GM23338 (cell line): ENCODE results near the gene CRB2. TPM values are rescaled to one million over a fixed set of nuclear protein-coding genes. Genes with fewer than 3 reads are reported as not detected.

Experiments
- ATAC-seq: fragments of 200-7000 bp; cut with Tn5 transposase; 3 replicates; pipeline ENCODE4 v1.9.1; 2020
- DNase-seq: peaks from one replicate; pipeline ENCODE4 v3.0.0-alpha.2; 2015; ENCODE audit warnings: low spot score
- H2AFZ ChIP-seq: fragments of 200-600 bp; sonication (generic); 2 replicates; pipeline ENCODE4 v1.8.0; 2016; ENCODE audit warnings: antibody characterized with exemption, mild to moderate bottlenecking, moderate library complexity
- H3F3A ChIP-seq: fragments of 200-600 bp; sonication (generic); replicated peaks from 2 replicates; pipeline ENCODE4 v1.8.0; 2017; ENCODE audit warnings: antibody characterized with exemption, mixed run types, low read depth
- H3K27ac ChIP-seq: fragments of 200-600 bp; sonication (generic); 2 replicates; pipeline ENCODE4 v1.6.1; 2016; ENCODE audit warnings: low read depth
- H3K27me3 ChIP-seq: fragments of 200-600 bp; sonication (generic); 2 replicates; pipeline ENCODE4 v1.8.0; 2016; ENCODE audit warnings: mild to moderate bottlenecking, mixed run types, moderate library complexity; ENCODE audit not compliant: insufficient read depth
- H3K36me3 ChIP-seq: fragments of 200-600 bp; sonication (generic); 2 replicates; pipeline ENCODE4 v1.8.0; 2016; ENCODE audit warnings: mild to moderate bottlenecking; ENCODE audit not compliant: insufficient read depth
- H3K4me1 ChIP-seq: fragments of 200-600 bp; sonication (generic); 2 replicates; pipeline ENCODE4 v1.8.0; 2016; ENCODE audit warnings: mild to moderate bottlenecking, moderate library complexity; ENCODE audit not compliant: insufficient read depth
- H3K4me2 ChIP-seq: fragments of 200-600 bp; sonication (generic); 2 replicates; pipeline ENCODE4 v1.7.1; 2017; ENCODE audit warnings: mixed run types
- H3K4me3 ChIP-seq: fragments of 200-600 bp; sonication (generic); 2 replicates; pipeline ENCODE4 v1.6.1; 2016; ENCODE audit warnings: mixed run types
- H3K79me2 ChIP-seq: fragments of 200-600 bp; sonication (generic); replicated peaks from 2 replicates; pipeline ENCODE4 v1.8.0; 2017; ENCODE audit warnings: mild to moderate bottlenecking; ENCODE audit not compliant: insufficient read depth
- H3K9me2 ChIP-seq: fragments of 200-600 bp; sonication (generic); 2 replicates; pipeline ENCODE4 v1.8.0; 2017; ENCODE audit not compliant: insufficient read depth
- H4K20me1 ChIP-seq: fragments of 200-600 bp; sonication (generic); replicated peaks from 2 replicates; pipeline ENCODE4 v1.8.0; 2017; ENCODE audit warnings: mild to moderate bottlenecking; ENCODE audit not compliant: insufficient read depth
- H3K27ac Mint-ChIP-seq: 2 replicates; pipeline ENCODE4 v1.8.0; 2020; ENCODE audit warnings: inconsistent platforms, mild to moderate bottlenecking, moderate library complexity, mixed read lengths
- H3K27me3 Mint-ChIP-seq: 3 replicates; pipeline ENCODE4 v1.8.0; 2022; ENCODE audit warnings: low read depth, mild to moderate bottlenecking, moderate library complexity, mixed read lengths, inconsistent platforms; ENCODE audit not compliant: insufficient read depth, poor library complexity
- H3K36me3 Mint-ChIP-seq: 3 replicates; pipeline ENCODE4 v1.8.0; 2021; ENCODE audit warnings: low read depth, mild to moderate bottlenecking, inconsistent platforms, moderate library complexity, mixed read lengths
- H3K4me1 Mint-ChIP-seq: 3 replicates; pipeline ENCODE4 v1.8.0; 2020; ENCODE audit warnings: mild to moderate bottlenecking, inconsistent platforms, mixed read lengths
- H3K4me3 Mint-ChIP-seq: 3 replicates; pipeline ENCODE4 v1.8.0; 2021; ENCODE audit warnings: moderate library complexity, mild to moderate bottlenecking, inconsistent platforms, mixed read lengths
- H3K9me3 Mint-ChIP-seq: 3 replicates; pipeline ENCODE4 v1.8.0; 2020; ENCODE audit warnings: moderate library complexity, mild to moderate bottlenecking, inconsistent platforms, mixed read lengths
- ZNF114 ChIP-seq: fragments of 250-450 bp; sonication (Bioruptor Pico); IDR thresholded peaks from 2 replicates; pipeline ENCODE4 v1.5.0; 2020; ENCODE audit warnings: mild to moderate bottlenecking, moderate library complexity
- ZNF331 ChIP-seq: fragments of 250-450 bp; sonication (Bioruptor Pico); IDR thresholded peaks from 2 replicates; pipeline ENCODE4 v1.5.0; 2020; ENCODE audit warnings: low read depth, mild to moderate bottlenecking, moderate library complexity
- ZNF462 ChIP-seq: fragments of 250-450 bp; sonication (Bioruptor Pico); IDR thresholded peaks from 2 replicates; pipeline ENCODE4 v1.5.0; 2020; ENCODE audit warnings: mild to moderate bottlenecking, moderate library complexity
- polyA plus RNA-seq: library from polyadenylated mRNA; unstranded; fragments of >200 nt; fragmentation: Nextera tagmentation; extraction: Ambion mirVana; gene quantifications from 2 replicates; pipeline ENCODE4 v1.2.1, GENCODE V29; 2016
- total RNA-seq: library from RNA; depleted of rRNA; stranded (reverse); fragments of >200 nt; shearing (Covaris generic); gene quantifications from 2 replicates; pipeline ENCODE4 v1.2.3, GENCODE V29; 2014

The CRB2 gene
- total and polyA plus RNA-seq, 2 experiments from 2014 or later: 0.34 to 10.2 TPM

DNA sequence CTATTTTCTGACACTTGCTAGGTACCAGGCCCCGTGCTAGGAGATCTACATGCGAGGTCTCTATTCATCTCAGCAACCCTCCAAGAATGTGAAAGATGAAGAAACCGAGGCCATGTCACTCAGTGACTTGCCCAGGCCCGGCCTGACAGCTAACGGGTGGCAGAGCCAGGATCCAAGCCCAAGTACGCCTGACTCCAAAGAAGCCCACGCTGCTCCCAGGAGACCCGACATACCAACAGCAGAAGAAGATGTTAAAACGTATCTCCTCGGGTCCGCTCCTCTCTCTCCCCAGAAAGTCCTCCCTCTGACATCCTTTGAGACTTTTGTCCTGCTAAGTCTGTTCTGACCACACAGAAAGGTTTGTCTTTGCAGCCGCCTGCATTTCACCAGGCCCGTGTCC lies 65.2 kb downstream of the CRB2 start (continued):
- TF ChIP-seq ZNF462 (CRISPR knock-in tag): no peak
- TF ChIP-seq ZNF114 (CRISPR knock-in tag): no peak

DNA sequence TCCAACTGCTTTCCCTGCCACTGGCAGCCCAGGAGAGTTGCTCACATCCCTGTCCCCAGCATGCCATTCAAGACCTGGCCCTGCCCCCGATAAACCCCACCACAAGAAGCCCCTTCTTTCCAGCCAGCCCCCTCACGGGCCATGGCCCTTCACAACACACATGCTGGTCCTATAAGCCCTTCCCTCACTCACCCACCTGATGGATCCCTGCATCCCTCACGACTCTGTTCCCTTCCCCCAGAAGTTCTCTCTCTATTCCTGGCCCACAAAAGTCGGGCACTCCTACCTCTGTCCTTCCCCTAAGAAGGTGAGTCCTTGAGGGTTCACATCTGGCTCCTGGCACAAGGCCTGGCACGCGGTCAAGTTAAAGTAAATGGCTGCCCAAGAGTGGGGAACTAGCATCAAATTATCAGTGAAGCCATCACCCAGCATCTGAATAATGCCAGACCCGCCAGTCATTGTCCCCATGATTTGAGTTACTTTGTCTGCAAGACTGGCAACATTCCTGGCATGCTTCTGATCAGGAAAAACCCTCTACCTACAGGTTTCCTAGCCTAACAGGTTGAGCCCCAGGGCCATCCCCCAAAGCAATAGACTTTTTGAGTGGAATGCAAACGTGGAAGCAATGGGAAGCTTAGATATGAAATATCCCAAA lies 65.9 kb downstream of the CRB2 start:
- TF ChIP-seq ZNF114 (CRISPR knock-in tag) (no peak), ZNF462 (CRISPR knock-in tag) (no peak), ZNF331 (CRISPR knock-in tag) (no peak)
- H3K27ac ChIP-seq: no peak overlapping the region
- no peaks in the 10 kb centered on the region for H3K27me3 ChIP-seq
- no peaks in the 10 kb centered on the region for H3K36me3 ChIP-seq
- H3K4me2 ChIP-seq: peak overlapping the region; percentile 46; the same call in 1 of the 2 replicates
- H3K27me3 Mint-ChIP-seq: peaks cover 14% of the 10 kb centered on the region
- DNase-seq: peak; percentile 48
- no peaks in the 10 kb centered on the region for H3K36me3 Mint-ChIP-seq
- H4K20me1 ChIP-seq: no peaks in the 10 kb centered on the region
- peaks cover 3% of the 10 kb centered on the region; the same call in 1 of the 2 replicates for H3F3A ChIP-seq
- H3K4me3 ChIP-seq: no peak overlapping the region
- H3K4me3 Mint-ChIP-seq: no peak overlapping the region; the same call in 2 of the 3 replicates
- peaks cover 28% of the 10 kb centered on the region for H3K4me1 ChIP-seq
- peak; percentile 8; the same call in 1 of the 3 replicates for ATAC-seq
- no peak overlapping the region for H2AFZ ChIP-seq
- peaks cover 50% of the 10 kb centered on the region for H3K4me1 Mint-ChIP-seq
- H3K27ac Mint-ChIP-seq: 0 out of 2 replicates have a peak overlapping the region, but pooled peaks have one; percentile 7
- H3K9me3 Mint-ChIP-seq: no peaks in the 10 kb centered on the region
- no peaks in the 10 kb centered on the region for H3K79me2 ChIP-seq
- H3K9me2 ChIP-seq: no peaks in the 10 kb centered on the region
